ENCODE data around the gene RHOD.

The RHOD gene

DNA sequence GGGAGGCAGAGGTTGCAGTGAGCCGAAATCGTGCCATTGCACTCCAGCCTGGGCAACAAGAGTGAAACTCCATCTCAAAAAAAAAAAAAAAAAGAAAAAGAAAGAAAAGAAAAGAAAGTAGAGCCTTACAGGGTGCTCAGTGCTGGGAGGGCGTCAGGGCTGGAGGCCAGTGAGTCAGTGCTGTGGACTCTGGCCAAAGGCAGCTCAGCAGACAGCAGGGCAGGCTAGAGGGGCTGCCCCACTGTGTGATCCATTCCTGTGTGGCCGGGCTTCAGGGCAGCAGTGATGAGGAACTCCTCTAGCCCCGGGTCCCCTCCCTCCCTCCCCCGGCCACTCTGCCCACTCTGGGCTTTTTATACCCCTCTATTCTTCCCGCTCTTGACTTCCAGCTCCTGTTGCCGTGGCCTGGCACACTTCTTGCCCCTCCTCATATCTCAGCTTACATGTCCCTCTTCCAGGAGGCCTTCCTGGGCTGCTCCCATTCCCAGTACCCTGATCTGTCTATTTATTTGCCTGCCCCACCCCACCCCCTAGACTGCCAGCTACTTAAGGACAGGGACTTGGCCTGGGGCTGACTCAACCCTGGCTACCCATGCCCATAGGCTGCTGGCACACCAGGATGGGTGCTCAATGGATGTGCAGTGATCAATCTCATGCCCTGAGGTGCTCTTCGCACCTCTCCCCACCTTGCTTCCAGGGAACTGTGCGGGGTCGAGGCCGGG lies 23.7 kb upstream of the RHOD start:
- no peak for DNase-seq

DNA sequence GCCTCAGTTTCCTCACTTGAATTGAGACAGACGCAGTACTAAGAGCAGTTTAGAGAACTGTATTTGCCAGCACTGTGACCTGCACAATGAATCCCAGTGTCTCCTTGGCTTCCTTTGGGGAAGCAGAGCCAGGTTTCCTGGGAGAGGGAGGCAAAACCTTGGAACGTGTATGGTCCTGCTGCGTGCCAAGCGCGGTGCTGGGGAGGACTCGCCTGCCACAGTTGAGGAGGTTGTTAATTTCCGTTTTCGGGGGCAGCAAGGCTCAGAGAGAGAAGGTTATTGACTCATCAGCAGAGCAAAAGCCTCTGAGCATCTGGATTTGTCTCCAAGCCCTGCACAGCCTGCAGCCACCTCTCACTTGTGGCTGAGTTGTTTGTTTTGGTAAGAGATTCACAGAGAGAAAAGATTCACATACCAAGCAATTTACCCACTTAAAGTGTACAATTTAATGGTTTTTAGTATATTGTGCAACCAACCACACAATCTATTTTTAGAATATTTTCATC lies 22.9 kb upstream of the RHOD start:
- no peak for DNase-seq

DNA sequence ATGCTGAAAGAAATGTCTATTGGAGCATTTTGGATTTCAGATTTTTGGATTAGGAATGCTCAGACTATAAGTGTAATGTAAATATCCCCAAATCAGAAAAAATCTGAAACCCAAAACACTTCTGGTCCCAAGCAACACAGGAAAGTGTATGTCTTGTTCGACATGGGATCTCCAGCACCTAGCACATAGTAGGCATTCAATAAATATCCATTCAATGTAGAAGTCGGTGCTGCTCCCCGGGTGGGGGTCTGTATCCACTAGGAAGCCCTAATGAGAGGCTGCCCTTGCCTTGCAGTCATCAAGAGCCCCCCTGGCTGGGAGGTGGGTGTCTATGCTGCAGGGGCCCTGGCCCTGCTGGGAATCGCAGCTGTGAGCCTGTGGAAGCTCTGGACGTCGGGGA lies 22.3 kb upstream of the RHOD start:
- no peak for DNase-seq

DNA sequence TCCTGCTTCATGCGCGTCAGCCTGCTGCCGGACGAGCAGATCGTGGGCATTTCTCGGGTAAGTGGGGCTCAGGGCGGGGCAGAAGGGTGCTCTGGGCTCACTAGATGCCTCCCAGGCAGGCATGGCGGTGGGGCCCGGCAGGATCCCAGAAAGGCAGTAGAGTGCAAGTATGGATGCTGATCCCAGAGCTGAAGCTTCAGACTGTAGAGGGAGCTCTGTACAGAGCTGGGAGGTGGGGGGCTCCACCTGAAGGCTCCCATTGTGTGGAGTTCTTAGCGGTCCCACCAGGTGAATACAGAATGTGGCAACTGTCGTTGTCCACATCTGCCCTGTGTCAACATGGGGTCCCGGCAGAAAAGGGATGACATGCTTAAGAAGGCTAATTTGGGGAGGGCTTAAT lies 16.5 kb upstream of the RHOD start:
- DNase-seq = no peak

DNA sequence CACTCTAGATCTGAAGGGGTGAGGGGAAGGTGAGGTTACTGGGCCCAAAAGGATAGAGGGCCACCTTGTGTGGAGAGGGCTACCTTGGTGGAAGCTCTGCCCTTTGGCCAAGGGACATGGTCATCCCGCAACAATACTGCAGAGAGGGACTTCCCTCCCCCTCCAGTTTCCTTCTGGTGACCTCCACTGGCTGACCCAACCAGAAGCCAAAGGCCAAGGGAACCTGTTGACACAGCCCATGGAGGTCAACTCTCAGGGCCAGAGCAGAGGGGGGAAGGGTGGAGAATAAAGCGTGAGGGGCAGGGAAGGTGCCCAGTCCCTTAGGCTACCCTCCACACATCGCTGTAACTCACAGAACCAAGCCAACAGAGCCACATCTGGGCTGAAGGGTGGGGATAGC lies 15.0 kb upstream of the RHOD start:
- no peak for DNase-seq

DNA sequence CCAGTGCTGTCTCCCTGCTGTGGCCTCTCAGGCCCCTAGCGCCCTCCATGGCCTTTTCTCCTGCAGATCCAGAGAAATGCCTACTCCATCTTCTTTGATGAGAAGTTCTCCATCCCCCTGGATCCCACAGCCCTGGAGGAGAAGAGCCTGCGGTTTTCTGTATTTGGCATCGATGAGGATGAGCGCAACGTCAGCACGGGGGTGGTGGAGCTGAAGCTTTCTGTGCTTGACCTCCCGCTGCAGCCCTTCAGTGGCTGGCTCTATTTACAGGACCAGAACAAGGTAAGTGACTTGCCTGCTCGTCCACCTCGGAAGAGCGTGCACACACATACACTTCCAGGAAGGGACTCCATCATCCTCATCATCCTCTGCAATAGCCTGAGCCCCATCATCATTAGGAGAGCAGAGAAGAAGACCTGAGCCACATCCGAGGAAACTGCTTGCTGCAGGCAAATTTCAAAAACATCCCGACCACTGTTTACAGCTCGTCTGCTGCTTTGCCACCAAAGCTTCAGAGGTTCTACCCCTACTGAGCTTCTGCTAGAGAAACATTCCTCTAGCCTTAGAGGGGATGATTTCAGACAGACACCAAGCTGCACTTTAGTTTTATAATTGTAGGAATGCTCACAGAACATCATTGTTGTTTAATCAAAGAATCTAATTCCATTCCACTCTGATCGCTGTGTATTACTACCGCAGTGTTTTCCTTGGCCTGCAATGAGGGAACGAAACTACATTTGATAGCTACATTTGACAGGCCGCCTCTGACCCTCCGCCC lies 12.9 kb upstream of the RHOD start:
- no peak for DNase-seq

DNA sequence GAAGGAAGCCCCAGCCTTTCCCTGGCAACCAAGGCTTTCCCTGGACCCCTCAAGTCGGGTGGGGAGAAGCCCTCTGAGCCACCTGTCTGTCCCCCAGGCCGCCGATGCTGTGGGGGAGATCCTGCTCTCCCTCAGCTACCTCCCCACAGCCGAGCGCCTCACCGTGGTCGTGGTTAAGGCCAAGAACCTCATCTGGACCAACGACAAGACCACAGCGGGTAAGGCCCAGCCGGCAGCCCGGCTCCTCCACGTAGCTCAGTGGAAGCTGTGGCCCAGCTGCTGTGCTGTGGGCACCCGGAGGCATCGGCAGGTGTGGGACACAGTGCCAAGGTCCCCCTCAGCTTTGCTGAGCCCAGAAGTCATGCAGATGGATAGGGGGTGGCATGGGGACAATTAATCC lies 12.2 kb upstream of the RHOD start:
- no peak for DNase-seq

DNA sequence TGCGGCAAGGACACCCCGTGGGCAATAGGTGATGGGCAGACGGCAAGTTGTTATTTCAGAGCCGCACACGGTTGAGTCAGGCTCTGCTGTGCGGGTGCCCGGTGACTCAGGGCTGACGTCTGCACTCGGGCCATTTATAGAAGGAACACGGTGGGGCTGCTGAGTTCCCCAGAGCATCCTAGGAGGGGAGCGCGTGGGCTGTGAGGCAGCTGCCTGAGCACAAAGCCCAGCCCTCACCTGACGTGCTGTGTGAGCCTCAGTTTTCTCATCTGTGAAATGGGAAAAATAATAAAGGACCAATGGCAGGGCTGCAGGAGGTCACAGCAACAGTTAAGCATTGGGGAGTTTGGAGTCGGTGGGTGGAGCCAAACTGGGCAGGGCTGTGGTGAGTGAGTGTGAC lies 11.3 kb upstream of the RHOD start:
- DNase-seq = no peak

DNA sequence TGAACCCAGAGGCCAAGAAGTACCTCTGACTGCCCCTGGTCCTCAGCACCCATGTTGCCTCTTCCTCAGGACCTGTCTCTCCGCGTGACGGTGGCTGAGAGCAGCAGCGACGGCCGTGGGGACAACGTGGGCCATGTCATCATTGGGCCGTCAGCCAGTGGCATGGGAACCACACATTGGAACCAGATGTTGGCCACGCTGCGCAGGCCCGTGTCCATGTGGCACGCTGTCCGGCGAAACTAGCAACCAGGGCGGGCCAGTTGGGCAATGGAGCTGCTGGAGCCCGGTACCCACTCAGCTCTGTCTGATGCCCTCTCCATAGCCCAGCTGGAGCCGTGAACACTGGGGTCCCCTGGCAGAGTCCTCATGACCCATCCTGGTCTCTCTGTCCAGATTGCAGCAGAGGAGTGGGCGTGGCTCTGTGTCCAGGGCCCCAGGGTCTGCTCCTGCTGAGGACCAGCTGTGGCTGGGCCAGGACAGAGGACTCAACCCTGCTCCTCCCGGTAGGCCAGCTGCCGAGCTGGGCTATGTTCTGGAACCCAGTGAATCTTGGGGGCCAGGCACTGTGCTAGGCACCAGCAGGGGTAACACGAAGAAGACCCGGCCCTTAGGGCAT lies 8.0 kb upstream of the RHOD start:
- DNase-seq = no peak

DNA sequence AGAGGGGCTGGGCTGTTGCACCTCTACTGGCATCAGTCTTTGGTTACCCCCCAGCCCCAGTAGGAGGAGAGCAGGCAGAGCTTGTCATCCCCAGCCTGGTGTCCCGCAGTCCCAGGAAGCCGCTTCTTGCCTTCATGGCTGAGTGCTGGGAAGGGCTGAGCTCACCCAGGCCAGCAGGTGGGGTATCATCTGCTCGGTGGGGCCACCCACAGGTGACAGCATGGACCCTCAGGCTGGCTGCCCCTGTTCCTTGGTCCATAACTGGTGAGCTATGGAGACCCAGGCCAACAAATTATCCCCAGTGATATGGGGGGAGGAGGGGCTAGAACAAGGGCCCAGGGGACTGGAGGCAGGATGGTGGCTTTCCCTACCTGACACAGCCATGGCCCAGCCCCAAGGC lies 6.5 kb upstream of the RHOD start:
- no peak for DNase-seq

DNA sequence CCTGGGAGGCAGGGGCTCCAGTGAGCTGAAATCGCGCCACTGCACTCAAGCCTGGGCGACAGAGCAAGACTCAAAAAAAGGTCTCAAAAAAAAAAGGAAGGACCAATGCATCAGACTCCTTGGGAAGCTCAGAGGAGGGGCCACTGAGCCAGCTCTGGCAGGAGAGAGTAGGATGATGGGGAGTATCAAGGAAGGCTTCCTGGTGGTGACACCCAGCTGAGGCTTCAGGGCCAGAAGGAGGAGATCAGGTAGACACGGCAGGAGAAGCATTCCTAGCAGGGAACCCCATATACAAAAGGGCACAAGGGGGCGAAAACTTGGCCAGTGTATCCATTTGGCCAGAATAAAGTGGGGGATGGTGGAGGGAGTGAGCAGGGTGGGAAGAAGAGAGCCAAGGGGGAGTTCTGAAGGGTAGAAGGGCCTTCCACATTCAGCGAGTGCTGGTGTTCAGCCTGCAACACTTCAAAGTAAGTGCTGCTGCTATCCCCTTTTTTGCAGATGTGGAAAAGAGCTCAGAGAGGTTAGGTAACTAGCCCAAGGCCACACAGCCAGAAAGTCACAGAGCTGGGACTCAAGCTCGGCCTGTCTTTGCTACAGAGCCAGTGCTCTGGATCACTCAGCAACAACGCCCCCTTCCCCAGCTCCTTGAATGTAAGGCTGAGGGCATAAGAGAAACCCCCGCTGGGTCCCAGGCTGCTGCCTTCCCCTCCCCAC lies 5.3 kb upstream of the RHOD start:
- DNase-seq = no peak

DNA sequence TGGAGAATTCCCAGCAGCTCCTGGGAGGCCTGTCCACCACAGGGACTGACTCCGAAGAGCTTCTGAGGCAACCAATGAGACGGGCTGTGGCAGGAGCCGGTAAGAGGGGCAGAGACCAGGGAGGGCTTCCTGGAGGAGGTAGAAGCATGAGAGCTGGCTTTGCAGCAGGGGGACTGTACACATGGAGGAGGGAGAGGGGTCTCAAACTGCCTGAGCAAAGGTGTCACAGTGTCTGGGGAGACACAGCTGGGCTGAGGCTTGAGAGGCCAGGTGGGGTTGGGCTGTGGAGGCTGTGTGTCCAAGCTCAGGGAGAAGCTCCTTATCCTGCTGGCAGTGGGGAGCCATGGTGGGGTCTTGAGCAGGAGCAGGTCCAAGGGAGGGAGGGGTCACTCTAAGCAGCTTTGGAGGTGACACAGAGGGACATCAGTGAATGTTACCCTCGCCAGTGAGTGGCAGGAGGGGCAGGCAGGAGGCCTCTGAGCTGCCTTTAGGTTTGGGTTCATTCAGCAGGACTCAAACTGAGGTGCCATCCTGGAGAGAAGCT lies 4.6 kb upstream of the RHOD start:
- no peak for DNase-seq

DNA sequence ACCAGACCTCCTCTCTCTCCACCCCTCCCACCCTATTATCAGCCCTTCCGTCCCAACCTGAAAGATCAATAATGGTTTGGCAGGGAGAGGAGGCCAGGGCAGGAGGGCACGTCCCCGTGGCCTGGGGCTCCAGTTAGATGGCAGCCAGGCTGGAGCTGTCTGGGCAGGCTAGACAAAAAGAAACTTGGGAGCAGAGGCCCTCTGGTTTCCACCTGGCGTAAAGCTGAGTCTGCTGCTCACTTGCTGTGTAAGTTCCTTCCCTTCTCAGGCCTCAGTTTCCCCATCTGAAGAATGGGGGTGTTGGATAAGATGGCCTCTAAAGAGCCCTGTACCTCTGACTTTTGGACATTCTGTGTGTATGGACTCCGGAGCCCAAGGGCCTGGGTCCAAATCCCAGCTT lies 3.8 kb upstream of the RHOD start:
- no peak for DNase-seq

DNA sequence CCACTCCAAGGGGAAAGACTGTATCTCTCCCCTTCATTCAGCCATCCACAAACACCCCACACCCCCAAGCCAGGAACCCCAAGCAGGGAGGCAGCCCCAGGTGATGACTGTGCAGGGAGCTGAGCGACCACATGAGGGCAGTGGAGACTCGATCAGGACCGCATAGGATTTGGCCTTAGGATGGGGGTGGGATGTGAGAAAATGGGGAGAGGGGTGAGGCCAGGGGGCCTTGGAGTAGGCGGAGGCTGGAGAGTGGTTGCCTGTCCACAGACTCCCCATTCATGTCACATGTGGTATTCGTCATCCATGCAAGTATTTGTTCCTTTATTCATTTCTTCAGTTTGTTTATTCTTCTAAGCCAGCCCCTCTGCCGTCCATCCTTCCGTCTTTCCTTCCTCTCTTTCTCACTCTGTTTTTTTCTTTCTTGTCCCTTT lies 2.7 kb upstream of the RHOD start:
- peak; percentile 38 for DNase-seq

DNA sequence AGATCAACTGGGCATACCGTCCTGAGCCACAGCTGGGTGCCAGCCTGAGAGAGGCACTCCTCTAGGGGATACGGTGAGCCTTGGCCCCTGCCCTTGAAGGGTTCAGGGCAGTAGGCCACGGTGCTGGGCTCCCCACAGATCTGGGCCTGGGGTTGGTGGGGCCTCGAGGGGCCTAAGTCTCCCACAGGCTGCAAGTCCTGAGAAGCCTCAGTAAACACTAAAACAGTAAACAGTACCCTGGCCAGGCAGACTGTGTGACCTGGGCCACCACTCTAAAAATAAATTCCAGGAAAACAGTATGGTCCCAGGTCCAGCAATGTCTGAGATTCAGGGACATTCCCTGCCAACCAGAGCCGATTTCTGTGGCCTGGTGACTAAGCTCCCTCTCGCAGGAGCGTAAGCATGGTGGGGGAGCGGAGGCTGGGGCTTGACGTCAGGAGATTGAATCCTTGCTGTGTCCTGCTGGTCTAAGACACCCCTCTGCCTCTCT lies 2.3 kb upstream of the RHOD start:
- DNase-seq = no peak

DNA sequence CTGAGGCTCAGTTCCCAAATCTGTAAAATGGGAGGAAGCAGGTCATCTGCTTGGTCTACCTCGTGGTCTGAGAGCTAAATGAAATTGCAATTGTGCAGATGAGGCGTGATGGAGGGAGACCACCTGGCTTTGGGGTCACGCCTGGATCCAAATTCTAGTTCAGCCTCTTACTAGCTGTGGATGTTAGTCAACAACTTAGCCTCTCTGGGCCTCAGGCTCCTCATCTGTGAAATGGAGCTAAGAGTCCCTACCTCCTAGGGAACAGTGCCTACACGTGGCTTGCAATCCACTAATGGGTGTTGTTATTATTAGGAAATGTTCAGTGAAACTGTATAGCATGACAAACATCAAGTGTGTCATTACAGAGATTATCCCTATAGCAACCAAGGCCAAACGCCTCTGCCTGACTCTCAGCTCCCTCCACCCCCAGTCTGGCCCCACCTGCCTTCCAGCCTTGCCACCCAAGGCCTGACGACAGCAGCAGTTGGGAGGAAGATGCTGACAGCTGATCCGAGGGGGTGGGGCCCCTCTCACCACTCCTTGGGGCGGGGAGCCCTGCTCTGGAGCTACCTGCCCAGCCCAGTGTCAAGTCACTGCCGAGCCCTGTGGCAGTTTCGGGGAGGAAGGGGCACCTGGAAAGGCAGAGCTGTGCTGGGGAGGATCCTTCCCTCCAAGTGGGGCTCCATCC lies 1.7 kb upstream of the RHOD start:
- DNase-seq = peak; percentile 39

DNA sequence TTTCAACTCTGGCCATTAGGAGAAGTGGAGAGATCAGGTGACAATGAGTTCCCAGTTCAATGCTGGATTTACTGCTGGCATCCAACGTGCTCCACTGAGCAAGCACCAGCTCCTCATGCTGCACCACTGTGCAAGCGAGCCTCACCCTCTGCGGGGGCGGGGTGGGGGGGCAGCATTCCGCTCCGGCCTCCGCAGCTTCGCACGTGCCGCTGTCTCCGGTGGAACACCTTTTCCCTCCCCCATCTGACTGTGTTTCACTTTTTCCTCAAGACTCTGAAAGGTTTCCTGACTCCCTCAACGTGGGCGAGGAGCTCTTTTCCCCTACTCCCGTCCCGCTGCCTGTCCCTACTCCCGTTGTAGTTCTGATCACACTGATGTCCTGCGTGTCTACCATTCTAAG lies 835 bp upstream of the RHOD start:
- no peak for DNase-seq

DNA sequence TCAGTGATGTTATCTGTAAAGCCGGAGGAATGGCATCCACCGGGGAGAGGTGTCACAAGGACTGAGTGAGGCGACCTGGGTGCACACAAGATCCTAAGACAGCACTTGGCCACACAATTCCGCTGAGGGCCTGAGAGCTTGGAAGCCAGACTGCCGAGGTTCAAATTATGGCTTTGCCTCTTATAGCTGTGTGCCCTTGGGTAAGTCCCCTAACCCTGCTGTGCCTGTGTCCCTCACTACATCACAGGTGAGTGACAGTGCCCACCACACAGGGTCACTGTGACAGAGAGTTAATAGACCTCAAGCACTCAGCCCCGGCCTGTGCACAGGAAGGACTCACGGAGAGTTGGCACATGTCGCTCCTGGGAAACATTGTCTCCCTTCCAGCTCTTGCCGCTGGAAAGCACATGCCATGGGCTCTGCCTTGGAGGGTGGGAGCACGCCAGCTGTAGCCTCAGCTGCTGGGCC lies 592 bp downstream of the RHOD start:
- DNase-seq = no peak

DNA sequence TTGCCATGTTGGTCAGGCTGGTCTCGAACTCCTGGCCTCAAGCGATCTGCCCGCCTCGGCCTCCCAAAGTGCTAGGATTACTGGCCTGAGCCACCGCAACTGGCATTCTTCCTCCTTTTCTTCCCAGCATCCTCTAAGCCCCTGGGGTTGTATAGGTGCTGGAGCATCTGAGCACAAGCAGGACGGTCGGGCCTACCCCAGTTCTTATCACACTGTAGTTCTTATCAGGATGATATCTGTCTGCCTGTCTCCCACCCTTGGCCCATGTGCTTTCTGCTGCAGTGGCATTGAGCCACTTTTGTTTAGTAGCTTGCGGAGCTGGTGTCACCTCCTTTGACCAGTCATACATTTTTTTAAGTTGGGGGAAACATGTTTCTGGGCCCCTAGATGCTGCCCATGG lies 1.9 kb downstream of the RHOD start:
- DNase-seq = no peak

DNA sequence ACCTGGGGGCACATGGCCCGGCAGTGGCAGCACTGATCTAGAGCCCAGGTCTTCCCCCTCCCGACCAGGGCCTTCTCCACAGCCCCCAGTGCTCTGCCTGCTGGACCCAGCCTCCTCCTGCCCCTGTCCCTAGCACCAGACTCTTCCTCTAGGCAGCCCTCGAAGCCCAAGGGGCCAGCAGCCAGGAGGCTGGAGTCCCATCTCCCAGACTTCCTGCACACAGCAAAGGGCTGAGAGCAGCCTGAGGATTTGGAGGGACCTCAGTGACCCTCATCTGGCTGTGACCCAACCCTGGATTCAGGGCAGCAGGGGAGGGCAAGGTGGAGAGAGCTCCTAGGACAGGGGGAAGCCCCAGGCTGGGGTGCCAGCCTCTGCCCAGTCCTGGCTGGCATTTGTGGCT lies 3.0 kb downstream of the RHOD start:
- DNase-seq = no peak

DNA sequence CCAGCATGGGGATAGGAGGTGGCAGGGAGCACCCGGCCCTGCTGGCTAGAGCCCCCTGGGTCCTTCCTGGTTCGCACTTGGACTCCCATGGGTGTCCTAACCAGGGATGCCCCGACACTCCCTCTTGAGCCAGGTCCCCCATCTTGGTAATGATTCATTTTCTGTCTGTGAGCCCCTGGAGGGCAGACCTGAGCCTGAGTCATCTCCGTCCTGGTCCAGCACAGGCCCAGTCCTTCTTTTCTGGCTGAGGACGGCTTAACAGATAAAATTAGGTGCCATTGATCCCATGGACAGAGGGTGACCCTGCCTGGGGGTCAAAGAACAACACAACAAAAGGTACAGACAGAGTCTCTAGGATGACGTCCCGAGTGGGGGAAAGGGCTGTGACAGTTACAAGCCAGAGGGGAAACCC lies 3.5 kb downstream of the RHOD start:
- DNase-seq = no peak
